ENCODE data around the gene BPIFB3. TPM values are rescaled to one million over a fixed set of nuclear protein-coding genes. Genes with fewer than 3 reads are reported as not detected.

BPIFB3 gene
- total and polyA plus RNA-seq, 2 experiments from 2014 or later, result not detected

GRCh38 chr20:33007376-33008335 is 46.0 kb upstream of the BPIFB3 start, which contains the start of gene BPIFB2:
Gene BPIFB2 (plus strand): TSS chr20:33007704. CDS start chr20:33008575, 871 bp downstream.
- Mint-ChIP-seq H3K4me3 (no peak within 1 kb of the TSS), H3K27me3 (ENCODE audit: insufficient read depth, low read depth, poor library complexity) (peaks cover 11% of the 10 kb centered on the region), H3K36me3 (ENCODE audit: low read depth) (peaks cover 3% of the 10 kb centered on the region; the same call in 1 of the 3 replicates), H3K9me3 (peaks cover 4% of the 10 kb centered on the region; the same call in 2 of the 3 replicates), H3K27ac (no peak within 1 kb of the TSS), H3K4me1 (peaks cover 2% of the 10 kb centered on the region; the same call in 1 of the 3 replicates)
- Histone ChIP-seq H3K27ac (ENCODE audit: low read depth) (no peak within 1 kb of the TSS), H3K4me1 (ENCODE audit: insufficient read depth) (no peaks in the 10 kb centered on the region), H3K4me3 (no peak within 1 kb of the TSS), H2AFZ (no peak within 1 kb of the TSS), H3K36me3 (ENCODE audit: insufficient read depth) (no peaks in the 10 kb centered on the region), H3F3A (replicated peaks; ENCODE audit: low read depth) (no peaks in the 10 kb centered on the region), H3K79me2 (replicated peaks; ENCODE audit: insufficient read depth) (no peaks in the 10 kb centered on the region), H3K27me3 (ENCODE audit: insufficient read depth) (no peaks in the 10 kb centered on the region), H3K9me2 (ENCODE audit: insufficient read depth) (no peaks in the 10 kb centered on the region), H3K4me2 (no peak within 1 kb of the TSS), H4K20me1 (replicated peaks; ENCODE audit: insufficient read depth) (no peaks in the 10 kb centered on the region)
- TF ChIP-seq NANOG (IDR thresholded peaks at IDR 0.05; ENCODE audit: borderline replicate concordance), result no peak
- no peak for TF ChIP-seq EZH2 (IDR thresholded peaks at IDR 0.05; ENCODE audit: low read depth, unreplicated experiment)
- no peak for TF ChIP-seq EZH2phosphoT487 (IDR thresholded peaks at IDR 0.05; ENCODE audit: unreplicated experiment)
- TF ChIP-seq ETS1 (IDR thresholded peaks at IDR 0.05), result no peak
- no peak for TF ChIP-seq JUNB (IDR thresholded peaks at IDR 0.05; ENCODE audit: unreplicated experiment)
- TF ChIP-seq CREB1 (CRISPR knock-in tag; IDR thresholded peaks at IDR 0.05; ENCODE audit: low read depth), result no peak
- TF ChIP-seq STAT1 (IDR thresholded peaks at IDR 0.05; ENCODE audit: unreplicated experiment), result no peak
- TF ChIP-seq, protein P1, sequence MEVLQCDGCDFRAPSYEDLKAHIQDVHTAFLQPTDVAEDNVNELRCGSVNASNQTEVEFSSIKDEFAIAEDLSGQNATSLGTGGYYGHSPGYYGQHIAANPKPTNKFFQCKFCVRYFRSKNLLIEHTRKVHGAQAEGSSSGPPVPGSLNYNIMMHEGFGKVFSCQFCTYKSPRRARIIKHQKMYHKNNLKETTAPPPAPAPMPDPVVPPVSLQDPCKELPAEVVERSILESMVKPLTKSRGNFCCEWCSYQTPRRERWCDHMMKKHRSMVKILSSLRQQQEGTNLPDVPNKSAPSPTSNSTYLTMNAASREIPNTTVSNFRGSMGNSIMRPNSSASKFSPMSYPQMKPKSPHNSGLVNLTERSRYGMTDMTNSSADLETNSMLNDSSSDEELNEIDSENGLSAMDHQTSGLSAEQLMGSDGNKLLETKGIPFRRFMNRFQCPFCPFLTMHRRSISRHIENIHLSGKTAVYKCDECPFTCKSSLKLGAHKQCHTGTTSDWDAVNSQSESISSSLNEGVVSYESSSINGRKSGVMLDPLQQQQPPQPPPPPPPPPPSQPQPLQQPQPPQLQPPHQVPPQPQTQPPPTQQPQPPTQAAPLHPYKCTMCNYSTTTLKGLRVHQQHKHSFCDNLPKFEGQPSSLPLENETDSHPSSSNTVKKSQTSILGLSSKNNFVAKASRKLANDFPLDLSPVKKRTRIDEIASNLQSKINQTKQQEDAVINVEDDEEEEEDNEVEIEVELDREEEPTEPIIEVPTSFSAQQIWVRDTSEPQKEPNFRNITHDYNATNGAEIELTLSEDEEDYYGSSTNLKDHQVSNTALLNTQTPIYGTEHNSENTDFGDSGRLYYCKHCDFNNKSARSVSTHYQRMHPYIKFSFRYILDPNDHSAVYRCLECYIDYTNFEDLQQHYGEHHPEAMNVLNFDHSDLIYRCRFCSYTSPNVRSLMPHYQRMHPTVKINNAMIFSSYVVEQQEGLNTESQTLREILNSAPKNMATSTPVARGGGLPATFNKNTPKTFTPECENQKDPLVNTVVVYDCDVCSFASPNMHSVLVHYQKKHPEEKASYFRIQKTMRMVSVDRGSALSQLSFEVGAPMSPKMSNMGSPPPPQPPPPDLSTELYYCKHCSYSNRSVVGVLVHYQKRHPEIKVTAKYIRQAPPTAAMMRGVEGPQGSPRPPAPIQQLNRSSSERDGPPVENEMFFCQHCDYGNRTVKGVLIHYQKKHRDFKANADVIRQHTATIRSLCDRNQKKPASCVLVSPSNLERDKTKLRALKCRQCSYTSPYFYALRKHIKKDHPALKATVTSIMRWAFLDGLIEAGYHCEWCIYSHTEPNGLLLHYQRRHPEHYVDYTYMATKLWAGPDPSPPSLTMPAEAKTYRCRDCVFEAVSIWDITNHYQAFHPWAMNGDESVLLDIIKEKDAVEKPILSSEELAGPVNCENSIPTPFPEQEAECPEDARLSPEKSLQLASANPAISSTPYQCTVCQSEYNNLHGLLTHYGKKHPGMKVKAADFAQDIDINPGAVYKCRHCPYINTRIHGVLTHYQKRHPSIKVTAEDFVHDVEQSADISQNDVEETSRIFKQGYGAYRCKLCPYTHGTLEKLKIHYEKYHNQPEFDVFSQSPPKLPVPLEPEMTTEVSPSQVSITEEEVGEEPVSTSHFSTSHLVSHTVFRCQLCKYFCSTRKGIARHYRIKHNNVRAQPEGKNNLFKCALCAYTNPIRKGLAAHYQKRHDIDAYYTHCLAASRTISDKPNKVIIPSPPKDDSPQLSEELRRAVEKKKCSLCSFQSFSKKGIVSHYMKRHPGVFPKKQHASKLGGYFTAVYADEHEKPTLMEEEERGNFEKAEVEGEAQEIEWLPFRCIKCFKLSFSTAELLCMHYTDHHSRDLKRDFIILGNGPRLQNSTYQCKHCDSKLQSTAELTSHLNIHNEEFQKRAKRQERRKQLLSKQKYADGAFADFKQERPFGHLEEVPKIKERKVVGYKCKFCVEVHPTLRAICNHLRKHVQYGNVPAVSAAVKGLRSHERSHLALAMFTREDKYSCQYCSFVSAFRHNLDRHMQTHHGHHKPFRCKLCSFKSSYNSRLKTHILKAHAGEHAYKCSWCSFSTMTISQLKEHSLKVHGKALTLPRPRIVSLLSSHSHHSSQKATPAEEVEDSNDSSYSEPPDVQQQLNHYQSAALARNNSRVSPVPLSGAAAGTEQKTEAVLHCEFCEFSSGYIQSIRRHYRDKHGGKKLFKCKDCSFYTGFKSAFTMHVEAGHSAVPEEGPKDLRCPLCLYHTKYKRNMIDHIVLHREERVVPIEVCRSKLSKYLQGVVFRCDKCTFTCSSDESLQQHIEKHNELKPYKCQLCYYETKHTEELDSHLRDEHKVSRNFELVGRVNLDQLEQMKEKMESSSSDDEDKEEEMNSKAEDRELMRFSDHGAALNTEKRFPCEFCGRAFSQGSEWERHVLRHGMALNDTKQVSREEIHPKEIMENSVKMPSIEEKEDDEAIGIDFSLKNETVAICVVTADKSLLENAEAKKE (CRISPR knock-in tag; IDR thresholded peaks at IDR 0.05), result no peak
- TF ChIP-seq, protein P2, sequence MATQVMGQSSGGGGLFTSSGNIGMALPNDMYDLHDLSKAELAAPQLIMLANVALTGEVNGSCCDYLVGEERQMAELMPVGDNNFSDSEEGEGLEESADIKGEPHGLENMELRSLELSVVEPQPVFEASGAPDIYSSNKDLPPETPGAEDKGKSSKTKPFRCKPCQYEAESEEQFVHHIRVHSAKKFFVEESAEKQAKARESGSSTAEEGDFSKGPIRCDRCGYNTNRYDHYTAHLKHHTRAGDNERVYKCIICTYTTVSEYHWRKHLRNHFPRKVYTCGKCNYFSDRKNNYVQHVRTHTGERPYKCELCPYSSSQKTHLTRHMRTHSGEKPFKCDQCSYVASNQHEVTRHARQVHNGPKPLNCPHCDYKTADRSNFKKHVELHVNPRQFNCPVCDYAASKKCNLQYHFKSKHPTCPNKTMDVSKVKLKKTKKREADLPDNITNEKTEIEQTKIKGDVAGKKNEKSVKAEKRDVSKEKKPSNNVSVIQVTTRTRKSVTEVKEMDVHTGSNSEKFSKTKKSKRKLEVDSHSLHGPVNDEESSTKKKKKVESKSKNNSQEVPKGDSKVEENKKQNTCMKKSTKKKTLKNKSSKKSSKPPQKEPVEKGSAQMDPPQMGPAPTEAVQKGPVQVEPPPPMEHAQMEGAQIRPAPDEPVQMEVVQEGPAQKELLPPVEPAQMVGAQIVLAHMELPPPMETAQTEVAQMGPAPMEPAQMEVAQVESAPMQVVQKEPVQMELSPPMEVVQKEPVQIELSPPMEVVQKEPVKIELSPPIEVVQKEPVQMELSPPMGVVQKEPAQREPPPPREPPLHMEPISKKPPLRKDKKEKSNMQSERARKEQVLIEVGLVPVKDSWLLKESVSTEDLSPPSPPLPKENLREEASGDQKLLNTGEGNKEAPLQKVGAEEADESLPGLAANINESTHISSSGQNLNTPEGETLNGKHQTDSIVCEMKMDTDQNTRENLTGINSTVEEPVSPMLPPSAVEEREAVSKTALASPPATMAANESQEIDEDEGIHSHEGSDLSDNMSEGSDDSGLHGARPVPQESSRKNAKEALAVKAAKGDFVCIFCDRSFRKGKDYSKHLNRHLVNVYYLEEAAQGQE (IDR thresholded peaks at IDR 0.05; ENCODE audit: unreplicated experiment), result no peak
- no peak for TF ChIP-seq CTCF (conservative IDR thresholded peaks at IDR 0.05; ENCODE audit: low read depth in 2 of 2)
- TF ChIP-seq POLR2AphosphoS5 (IDR thresholded peaks at IDR 0.05; ENCODE audit: low read depth), result no peak
- no peak for TF ChIP-seq ZNF331 (CRISPR knock-in tag; IDR thresholded peaks at IDR 0.05; ENCODE audit: low read depth)
- no peak for TF ChIP-seq ZNF114 (CRISPR knock-in tag; IDR thresholded peaks at IDR 0.05)
- DNase-seq (ENCODE audit: low spot score) (no peak), ATAC-seq (no peak)

Data from GM23338 (cell line).